ENCODE measurements around the gene GRPEL1. TPM values are rescaled to one million over a fixed set of nuclear protein-coding genes. Genes with fewer than 3 reads are reported as not detected.
A peak's percentile ranks its signal among the peaks of the same experiment; 100 is the strongest.

Gene GRPEL1
- total RNA-seq, 1 donor, result 21.0 TPM

GRCh38 chr4:7050481-7051143 lies 17.3 kb downstream of the GRPEL1 start:
- TF ChIP-seq CTCF (IDR thresholded peaks at IDR 0.05; ENCODE audit: extremely low read depth, low read depth, low read length), result no peak

GRCh38 chr4:7049739-7050138 lies 18.1 kb downstream of the GRPEL1 start:
- peaks cover 65% of the 10 kb centered on the region for H4K20me1 ChIP-seq (ENCODE audit: insufficient read depth, low read length)
- DNase-seq (ENCODE audit: insufficient read length, low spot score, missing footprints), result no peak
- no peak for TF ChIP-seq CTCF (IDR thresholded peaks at IDR 0.05; ENCODE audit: extremely low read depth, low read depth, low read length)
- no peak overlapping the region for H2AFZ ChIP-seq (ENCODE audit: low read length)
- H3K9me3 ChIP-seq (ENCODE audit: low read depth, low read length), result no peaks in the 10 kb centered on the region
- no peaks in the 10 kb centered on the region for H3K27me3 ChIP-seq (ENCODE audit: insufficient read depth, low read length)
- H3K4me3 ChIP-seq (ENCODE audit: insufficient read depth, low read length), result no peak overlapping the region
- peaks cover 95% of the 10 kb centered on the region for H3K79me2 ChIP-seq (ENCODE audit: insufficient read depth, low read length)
- H3K4me1 ChIP-seq (ENCODE audit: insufficient read depth, low read length), result peaks cover 10% of the 10 kb centered on the region
- H3K27ac ChIP-seq (ENCODE audit: low read depth, low read length), result no peak overlapping the region
- peaks cover 5% of the 10 kb centered on the region for H3K36me3 ChIP-seq (ENCODE audit: insufficient read depth, low read length)
- H3K4me2 ChIP-seq (ENCODE audit: insufficient read depth, low read length), result no peak overlapping the region

More at GRCh38 chr4:7050481-7051143, 17.3 kb downstream of the GRPEL1 start:
- Histone ChIP-seq H2AFZ (ENCODE audit: low read length) (no peak overlapping the region), H3K27ac (ENCODE audit: low read depth, low read length) (no peak overlapping the region), H3K36me3 (ENCODE audit: insufficient read depth, low read length) (peaks cover 10% of the 10 kb centered on the region), H3K4me2 (ENCODE audit: insufficient read depth, low read length) (no peak overlapping the region), H3K9me3 (ENCODE audit: low read depth, low read length) (no peaks in the 10 kb centered on the region), H3K27me3 (ENCODE audit: insufficient read depth, low read length) (no peaks in the 10 kb centered on the region), H3K4me1 (ENCODE audit: insufficient read depth, low read length) (peaks cover 8% of the 10 kb centered on the region), H3K79me2 (ENCODE audit: insufficient read depth, low read length) (peaks cover 91% of the 10 kb centered on the region), H3K4me3 (ENCODE audit: insufficient read depth, low read length) (no peak overlapping the region), H4K20me1 (ENCODE audit: insufficient read depth, low read length) (peaks cover 56% of the 10 kb centered on the region)
- DNase-seq (ENCODE audit: insufficient read length, low spot score, missing footprints), result peak; percentile 30

- DNase-seq (ENCODE audit: insufficient read length, low spot score, missing footprints), result peak; percentile 73
- Histone ChIP-seq H2AFZ (ENCODE audit: low read length) (no peak overlapping the region), H3K27me3 (ENCODE audit: insufficient read depth, low read length) (no peaks in the 10 kb centered on the region), H4K20me1 (ENCODE audit: insufficient read depth, low read length) (peaks cover 69% of the 10 kb centered on the region), H3K79me2 (ENCODE audit: insufficient read depth, low read length) (peaks cover 95% of the 10 kb centered on the region), H3K4me3 (ENCODE audit: insufficient read depth, low read length) (no peak overlapping the region), H3K9me3 (ENCODE audit: low read depth, low read length) (no peaks in the 10 kb centered on the region), H3K27ac (ENCODE audit: low read depth, low read length) (no peak overlapping the region), H3K4me2 (ENCODE audit: insufficient read depth, low read length) (no peak overlapping the region), H3K36me3 (ENCODE audit: insufficient read depth, low read length) (peaks cover 3% of the 10 kb centered on the region), H3K4me1 (ENCODE audit: insufficient read depth, low read length) (peaks cover 14% of the 10 kb centered on the region)
- TF ChIP-seq CTCF (IDR thresholded peaks at IDR 0.05; ENCODE audit: extremely low read depth, low read depth, low read length), result no peak
Measured at GRCh38 chr4:7049295-7049694, 18.6 kb downstream of the GRPEL1 start.

GRCh38 chr4:7048642-7049041 lies 19.2 kb downstream of the GRPEL1 start:
- TF ChIP-seq CTCF (IDR thresholded peaks at IDR 0.05; ENCODE audit: extremely low read depth, low read depth, low read length), result no peak
- peaks cover 16% of the 10 kb centered on the region for H3K4me1 ChIP-seq (ENCODE audit: insufficient read depth, low read length)
- no peak overlapping the region for H2AFZ ChIP-seq (ENCODE audit: low read length)
- H3K4me3 ChIP-seq (ENCODE audit: insufficient read depth, low read length), result no peak overlapping the region
- no peak overlapping the region for H3K27ac ChIP-seq (ENCODE audit: low read depth, low read length)
- no peak for DNase-seq (ENCODE audit: insufficient read length, low spot score, missing footprints)
- H3K9me3 ChIP-seq (ENCODE audit: low read depth, low read length), result no peaks in the 10 kb centered on the region
- peaks cover 75% of the 10 kb centered on the region for H4K20me1 ChIP-seq (ENCODE audit: insufficient read depth, low read length)
- H3K36me3 ChIP-seq (ENCODE audit: insufficient read depth, low read length), result no peaks in the 10 kb centered on the region
- H3K27me3 ChIP-seq (ENCODE audit: insufficient read depth, low read length), result no peaks in the 10 kb centered on the region
- H3K4me2 ChIP-seq (ENCODE audit: insufficient read depth, low read length), result no peak overlapping the region
- H3K79me2 ChIP-seq (ENCODE audit: insufficient read depth, low read length), result peaks cover 95% of the 10 kb centered on the region
